Gastrocnemius medialis (tissue), 4 donors: Measurements from ENCODE around the gene ASRGL1. TPM values are rescaled to one million over a fixed set of nuclear protein-coding genes. Genes with fewer than 3 reads are reported as not detected.

Source experiments
- ATAC-seq, 2 donors: fragments of 150-250 bp; one replicate each; pipeline ENCODE4 v1.9.1; 2016
- DNase-seq, 2 donors: peaks; one replicate each; pipeline ENCODE4 v3.0.0-alpha.2; 2019
- H3K27ac ChIP-seq, 4 donors: fragments of 200-600 bp; sonication (generic); 1 replicate in 1 of 4; 2 replicates in 3 of 4; pipeline ENCODE4 v1.5.1; 2016 to 2018; ENCODE audit warnings: mild to moderate bottlenecking in 2 of 4, moderate library complexity in 1 of 4
- H3K27me3 ChIP-seq, 3 donors: fragments of 200-600 bp; sonication (generic) in 2 of 3; 1 replicate in 1 of 3; 2 replicates in 2 of 3; pipeline versions ENCODE4 v1.5.1 to v1.6.0; 2016 to 2019; ENCODE audit warnings: mild to moderate bottlenecking in 1 of 3, moderate library complexity in 1 of 3
- H3K36me3 ChIP-seq, 2 donors: fragments of 200-600 bp; sonication (generic) in 1 of 2; one replicate each; pipeline ENCODE4 v1.5.1; 2017 to 2018
- H3K4me1 ChIP-seq, 2 donors: fragments of 200-600 bp; sonication (generic) in 1 of 2; one replicate each; pipeline ENCODE4 v1.5.1; 2016 to 2017; ENCODE audit warnings: mild to moderate bottlenecking in 2 of 2
- H3K4me3 ChIP-seq, 4 donors: fragments of 200-600 bp; sonication (generic) in 3 of 4; 1 replicate in 1 of 4; 2 replicates in 3 of 4; pipeline ENCODE4 v1.5.1; 2016 to 2019; ENCODE audit warnings: mild to moderate bottlenecking in 2 of 4
- H3K9me3 ChIP-seq, 3 donors: fragments of 200-600 bp; sonication (generic) in 2 of 3; 1 replicate in 1 of 3; 2 replicates in 2 of 3; pipeline ENCODE4 v1.5.1; 2016 to 2019
- POLR2A ChIP-seq, 2 donors: fragments of 450-650 bp; IDR thresholded peaks; one replicate each; pipeline ENCODE4 v1.6.1; 2017; ENCODE audit warnings: antibody characterized with exemption in 2 of 2, mild to moderate bottlenecking in 2 of 2, moderate library complexity in 2 of 2
- in situ Hi-C, 4 donors: fragments of 200-750 bp; cut with MboI; loops; one replicate each; pipeline versions ENCODE4 v1.15.0 to v1.8.0; 2017; ENCODE audit warnings: low sequenced_read_pairs in 4 of 4
- intact Hi-C: fragments of 100-400 bp; cut with DNase I; formaldehyde crosslinking; loops from one replicate; pipeline ENCODE4 v1.15.1; 2023; ENCODE audit warnings: low total_unique reads
- total RNA-seq, 4 donors: library from RNA; depleted of rRNA; stranded (reverse); fragments of >200 nt; gene quantifications; one replicate each; pipeline versions ENCODE4 v1.1.0 to v1.2.3, GENCODE V29; 2016
- TF ChIP-seq, protein P1 (sequence below), 5 experiments: fragments of 450-650 bp in 3 of 5; fragments of 200-600 bp in 2 of 5; sonication (generic) in 2 of 5; IDR thresholded peaks in 4 of 5; conservative IDR thresholded peaks in 1 of 5; 1 replicate in 4 of 5; 2 replicates in 1 of 5; pipeline ENCODE4 v1.5.1; 2016 to 2019; ENCODE audit warnings: antibody characterized with exemption in 5 of 5, mild to moderate bottlenecking in 3 of 5, moderate library complexity in 3 of 5

ASRGL1 gene
- total RNA-seq, 4 donors from 2014 or later = 6.4 to 24.6 (median 8.7) TPM

DNA sequence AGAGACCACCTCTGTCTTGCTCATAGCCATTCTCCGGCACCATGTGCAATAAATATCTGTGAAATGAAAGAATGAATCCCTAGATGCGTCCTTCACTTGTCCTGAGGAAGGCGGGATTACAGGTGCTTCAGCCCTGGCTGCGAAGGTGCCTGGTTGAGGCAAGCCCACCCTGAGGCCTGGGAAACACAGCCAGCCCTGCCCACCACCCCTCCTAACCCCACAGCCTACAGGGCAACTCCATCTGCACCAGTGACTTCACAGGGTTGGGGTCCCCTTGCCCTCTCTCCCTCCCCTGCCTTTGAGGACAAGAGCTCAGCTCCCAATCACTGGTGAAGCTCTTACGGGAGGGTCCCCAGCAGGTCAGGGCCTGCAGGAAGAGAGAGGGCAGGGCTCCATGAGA, 64.1 kb downstream of the ASRGL1 start:
- no peaks in the 10 kb centered on the region for H3K9me3 ChIP-seq
- H3K4me1 ChIP-seq = peaks cover 45 to 46% of the 10 kb centered on the region in 2 donors
- TF ChIP-seq, protein P1, sequence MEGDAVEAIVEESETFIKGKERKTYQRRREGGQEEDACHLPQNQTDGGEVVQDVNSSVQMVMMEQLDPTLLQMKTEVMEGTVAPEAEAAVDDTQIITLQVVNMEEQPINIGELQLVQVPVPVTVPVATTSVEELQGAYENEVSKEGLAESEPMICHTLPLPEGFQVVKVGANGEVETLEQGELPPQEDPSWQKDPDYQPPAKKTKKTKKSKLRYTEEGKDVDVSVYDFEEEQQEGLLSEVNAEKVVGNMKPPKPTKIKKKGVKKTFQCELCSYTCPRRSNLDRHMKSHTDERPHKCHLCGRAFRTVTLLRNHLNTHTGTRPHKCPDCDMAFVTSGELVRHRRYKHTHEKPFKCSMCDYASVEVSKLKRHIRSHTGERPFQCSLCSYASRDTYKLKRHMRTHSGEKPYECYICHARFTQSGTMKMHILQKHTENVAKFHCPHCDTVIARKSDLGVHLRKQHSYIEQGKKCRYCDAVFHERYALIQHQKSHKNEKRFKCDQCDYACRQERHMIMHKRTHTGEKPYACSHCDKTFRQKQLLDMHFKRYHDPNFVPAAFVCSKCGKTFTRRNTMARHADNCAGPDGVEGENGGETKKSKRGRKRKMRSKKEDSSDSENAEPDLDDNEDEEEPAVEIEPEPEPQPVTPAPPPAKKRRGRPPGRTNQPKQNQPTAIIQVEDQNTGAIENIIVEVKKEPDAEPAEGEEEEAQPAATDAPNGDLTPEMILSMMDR (IDR thresholded peaks at IDR 0.05 in 4 of 5, conservative IDR thresholded peaks at IDR 0.05 in 1 of 5) = no peak
- TF ChIP-seq POLR2A (IDR thresholded peaks at IDR 0.05) = no peak
- intact Hi-C loops = no loop called here
- no peaks in the 10 kb centered on the region for H3K36me3 ChIP-seq
- DNase-seq (no peak), ATAC-seq (no peak)
- in situ Hi-C loops = loop anchor here in 1 of 4 donors (25.0 kb wide), 1 partner anchor 136 kb away; the partner anchor contains the start of gene AHNAK
- H3K27ac ChIP-seq = peak overlapping the region in 3 of 4 donors; percentile 28 to 57 (median 57)
- no peaks in the 10 kb centered on the region for H3K27me3 ChIP-seq
- no peak overlapping the region for H3K4me3 ChIP-seq

DNA sequence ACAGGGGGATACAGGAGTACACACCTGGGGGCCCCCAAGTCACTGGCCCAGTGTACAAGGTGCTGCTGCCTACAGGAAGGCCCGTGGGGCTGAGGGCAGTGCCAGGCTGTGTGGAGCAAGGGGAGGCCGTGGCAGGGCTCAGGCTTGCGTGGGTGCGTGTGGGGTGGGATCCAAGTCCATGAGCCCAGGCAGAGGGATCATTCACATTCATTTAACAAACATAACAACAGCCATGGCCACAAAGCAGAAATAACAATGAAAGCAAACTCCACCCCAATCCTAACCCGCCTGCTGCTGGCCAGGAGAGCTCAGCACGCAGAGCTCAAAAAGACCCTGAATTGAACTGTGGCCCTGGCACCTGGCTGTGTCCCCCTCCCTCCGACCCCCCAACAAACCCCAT, 64.6 kb downstream of the ASRGL1 start:
- H3K27me3 ChIP-seq = no peaks in the 10 kb centered on the region
- peak overlapping the region; percentile 10 to 57 (median 42) for H3K27ac ChIP-seq
- in situ Hi-C loops = loop anchor here in 1 of 4 donors (25.0 kb wide), 1 partner anchor 135 kb away; the partner anchor contains the start of gene AHNAK
- no peaks in the 10 kb centered on the region for H3K36me3 ChIP-seq
- H3K4me1 ChIP-seq = peaks cover 45 to 46% of the 10 kb centered on the region in 2 donors
- DNase-seq (no peak), ATAC-seq (no peak)
- no peaks in the 10 kb centered on the region for H3K9me3 ChIP-seq
- TF ChIP-seq, protein P1 (IDR thresholded peaks at IDR 0.05 in 4 of 5, conservative IDR thresholded peaks at IDR 0.05 in 1 of 5) = no peak
- TF ChIP-seq POLR2A (IDR thresholded peaks at IDR 0.05) = no peak
- H3K4me3 ChIP-seq = no peak overlapping the region
- intact Hi-C loops = no loop called here

DNA sequence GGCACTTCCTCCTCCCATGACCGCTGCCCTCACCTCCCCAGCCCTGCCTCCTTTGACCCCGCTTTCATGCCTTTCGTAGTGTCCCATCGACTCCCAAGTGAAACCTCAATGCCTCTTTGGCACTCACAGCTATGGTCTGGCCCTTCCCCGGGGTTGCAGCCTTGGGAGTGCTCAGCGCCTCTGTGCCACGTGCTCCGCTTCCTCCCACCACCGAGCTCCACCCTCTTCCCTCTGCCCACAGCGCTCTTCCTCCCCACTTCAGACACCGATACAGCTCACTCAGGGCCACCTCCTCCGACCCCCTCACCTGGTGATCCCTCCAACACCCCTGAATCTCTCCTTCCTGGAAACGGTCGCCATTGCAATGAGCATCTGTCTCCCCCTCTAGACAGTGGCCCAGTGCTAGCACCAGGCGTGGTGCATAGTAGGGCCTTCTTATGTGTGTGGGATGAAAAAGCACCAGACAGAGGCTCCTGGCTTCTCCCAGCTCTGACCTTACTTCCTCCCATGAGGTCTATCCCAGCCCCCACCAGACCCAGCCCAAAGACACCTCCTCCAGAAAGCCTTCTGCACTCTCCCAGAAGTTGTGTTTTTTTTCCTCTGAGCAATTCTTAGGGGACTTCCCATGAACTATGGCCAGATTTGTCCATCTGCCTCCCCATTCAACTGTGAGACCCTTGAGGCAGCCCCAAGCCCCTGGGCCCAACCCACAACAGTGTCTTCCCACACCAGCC, 65.1 kb downstream of the ASRGL1 start:
- no peak overlapping the region for H3K4me3 ChIP-seq
- no peaks in the 10 kb centered on the region for H3K27me3 ChIP-seq
- H3K27ac ChIP-seq = peak overlapping the region; percentile 10 to 57 (median 42)
- H3K9me3 ChIP-seq = no peaks in the 10 kb centered on the region
- in situ Hi-C loops = loop anchor here in 1 of 4 donors (25.0 kb wide), 1 partner anchor 135 kb away; the partner anchor contains the start of gene AHNAK
- DNase-seq (peak in 1 of 2 donors; percentile 65), ATAC-seq (peak; percentile 13 to 48)
- H3K4me1 ChIP-seq = peaks cover 43 to 45% of the 10 kb centered on the region in 2 donors
- TF ChIP-seq POLR2A (IDR thresholded peaks at IDR 0.05) = no peak
- TF ChIP-seq, protein P1 (IDR thresholded peaks at IDR 0.05 in 4 of 5, conservative IDR thresholded peaks at IDR 0.05 in 1 of 5) = no peak
- intact Hi-C loops = no loop called here
- no peaks in the 10 kb centered on the region for H3K36me3 ChIP-seq

DNA sequence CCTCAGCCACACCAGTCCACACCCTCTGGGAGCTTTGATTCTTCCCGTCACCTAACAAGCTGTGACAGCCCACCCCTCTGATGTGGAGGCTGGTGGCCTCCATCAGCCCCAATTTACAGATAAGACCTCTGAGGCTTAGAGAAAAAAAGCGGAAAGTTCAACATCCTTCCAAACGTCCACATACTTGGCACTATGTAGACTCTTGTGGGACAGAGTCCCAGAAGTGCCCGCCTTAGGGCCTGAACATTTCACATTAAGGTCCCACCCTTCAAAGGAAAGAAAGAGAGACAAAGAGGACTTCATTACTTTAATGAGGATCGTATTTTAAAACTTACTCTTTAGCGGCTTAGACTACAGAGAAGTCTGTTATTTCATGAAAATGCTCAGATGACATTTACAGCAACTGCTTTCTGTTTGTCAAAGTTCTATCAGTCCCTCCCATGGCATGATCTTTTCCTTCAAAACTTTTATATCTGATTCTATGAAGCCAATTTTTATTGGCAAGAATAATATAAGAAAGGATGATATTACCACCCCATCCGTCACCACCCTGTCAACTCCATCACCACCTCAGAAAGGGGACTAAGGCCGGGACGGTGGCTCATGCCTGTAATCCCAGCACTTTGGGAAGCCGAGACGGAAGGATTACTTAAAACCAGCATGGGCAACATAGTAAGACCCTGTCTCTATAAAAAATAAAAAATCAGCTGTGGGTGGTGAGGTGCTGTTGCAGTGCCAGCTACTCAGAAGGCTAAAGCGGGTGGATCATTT, 65.9 kb downstream of the ASRGL1 start:
- Histone ChIP-seq H3K4me3 (no peak overlapping the region), H3K4me1 (peaks cover 36 to 39% of the 10 kb centered on the region in 2 donors), H3K27me3 (no peaks in the 10 kb centered on the region), H3K9me3 (no peaks in the 10 kb centered on the region), H3K36me3 (no peaks in the 10 kb centered on the region), H3K27ac (peak overlapping the region in 1 of 4 donors; percentile 57)
- DNase-seq (no peak), ATAC-seq (no peak)
- TF ChIP-seq, protein P1 (IDR thresholded peaks at IDR 0.05 in 4 of 5, conservative IDR thresholded peaks at IDR 0.05 in 1 of 5) = no peak
- TF ChIP-seq POLR2A (IDR thresholded peaks at IDR 0.05) = no peak
- intact Hi-C loops = no loop called here
- in situ Hi-C loops = loop anchor here in 1 of 4 donors (25.0 kb wide), 1 partner anchor 134 kb away; the partner anchor contains the start of gene AHNAK
